Bone marrow (tissue), 2 donors: ENCODE results near the gene MON1A.
"Not testable (repeated sequence)": the region's sequence is repeated elsewhere in the genome, so short reads cannot be mapped to it uniquely, and the experiment has no call there.

Source experiments
- DNase-seq, 2 donors: peaks; one replicate each; lab custom pipeline; 2025; lab: John Stamatoyannopoulos, UW

MON1A gene

GRCh38 chr3:49917806-49918590 lies 11.6 kb downstream of the MON1A start:
- DNase-seq, result not testable (repeated sequence)

- DNase-seq, result no peak
Measured at GRCh38 chr3:49916686-49917085, 12.9 kb downstream of the MON1A start.

GRCh38 chr3:49914906-49915305 lies 14.7 kb downstream of the MON1A start:
- no peak for DNase-seq

- DNase-seq, result no peak
Measured at GRCh38 chr3:49912881-49913281, 16.7 kb downstream of the MON1A start.

GRCh38 chr3:49911611-49912010 lies 18.0 kb downstream of the MON1A start:
- no peak for DNase-seq

- no peak for DNase-seq
Measured at GRCh38 chr3:49911124-49911420, 18.5 kb downstream of the MON1A start.

GRCh38 chr3:49910409-49911123 lies 19.0 kb downstream of the MON1A start:
- DNase-seq, result no peak

GRCh38 chr3:49908373-49909199 lies 21.0 kb downstream of the MON1A start:
- no peak for DNase-seq

- peak; percentile 21 to 30 for DNase-seq
Measured at GRCh38 chr3:49906073-49906743, 23.4 kb downstream of the MON1A start.

- not testable (repeated sequence) for DNase-seq
Measured at GRCh38 chr3:49904448-49904847, 25.2 kb downstream of the MON1A start.

GRCh38 chr3:49903451-49904424 lies 25.9 kb downstream of the MON1A start, which contains the start of gene MST1R:
Gene MST1R, minus strand, starts transcription at chr3:49903873. Its CDS starts 264 bp downstream, at chr3:49903609.
- peak; percentile 31 to 45 for DNase-seq

GRCh38 chr3:49902511-49903345 lies 26.9 kb downstream of the MON1A start:
- DNase-seq, result no peak

- peak in 1 of 2 donors; percentile 53 for DNase-seq
Measured at GRCh38 chr3:49901366-49902339, 28.0 kb downstream of the MON1A start.

- no peak for DNase-seq
Measured at GRCh38 chr3:49900491-49901153, 29.0 kb downstream of the MON1A start.

- DNase-seq, result no peak
Measured at GRCh38 chr3:49899815-49900214, 29.8 kb downstream of the MON1A start.

- no peak for DNase-seq
Measured at GRCh38 chr3:49898991-49899390, 30.6 kb downstream of the MON1A start.

- DNase-seq, result no peak
Measured at GRCh38 chr3:49896345-49896744, 33.3 kb downstream of the MON1A start.

- DNase-seq, result no peak
Measured at GRCh38 chr3:49895791-49896190, 33.8 kb downstream of the MON1A start.
